CD1c-positive myeloid dendritic cell (primary cell): ENCODE data around the gene BEND3.
"Not testable (repeated sequence)": the region's sequence is repeated elsewhere in the genome, so short reads cannot be mapped to it uniquely, and the experiment has no call there.

ENCODE experiments used
- DNase-seq: peaks from one replicate; pipeline ENCODE4 v3.0.0-alpha.2; 2016; ENCODE audit errors: extremely low spot score

The BEND3 gene

GRCh38 chr6:107121266-107121665 lies 6.0 kb upstream of the BEND3 start:
- no peak for DNase-seq

GRCh38 chr6:107120404-107120803 lies 5.1 kb upstream of the BEND3 start:
- DNase-seq = no peak

GRCh38 chr6:107118976-107119375 lies 3.7 kb upstream of the BEND3 start:
- no peak for DNase-seq

DNA sequence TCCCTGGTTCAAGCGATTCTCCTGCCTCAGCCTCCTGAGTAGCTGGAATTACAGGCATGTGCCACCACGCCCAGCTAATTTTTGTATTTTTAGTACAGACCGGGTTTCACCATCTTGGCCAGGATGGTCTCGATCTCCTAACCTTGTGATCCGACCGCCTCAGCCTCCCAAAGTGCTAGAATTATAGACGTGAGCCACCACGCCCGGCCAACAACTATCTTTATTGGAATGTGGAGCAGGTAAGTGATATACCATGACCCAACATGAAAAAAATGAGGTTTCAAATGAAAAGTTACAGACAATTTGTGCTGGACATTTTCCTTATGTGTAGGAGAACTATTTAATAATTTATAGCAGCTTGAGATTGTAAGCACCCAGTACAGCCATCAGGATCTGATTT lies 3.2 kb upstream of the BEND3 start:
- DNase-seq = not testable (repeated sequence)

- DNase-seq = no peak
These were observed 1.6 kb upstream of the BEND3 start for GRCh38 chr6:107116931-107117330.

GRCh38 chr6:107116328-107116892 lies 1.1 kb upstream of the BEND3 start:
- DNase-seq = peak; percentile 64

- peak; percentile 11 for DNase-seq
These were observed 496 bp upstream of the BEND3 start for GRCh38 chr6:107115695-107116327.

- DNase-seq = peak; percentile 89
These were observed 946 bp downstream of the BEND3 start for GRCh38 chr6:107114213-107114925.

GRCh38 chr6:107110200-107110599 lies 5.1 kb downstream of the BEND3 start:
- DNase-seq = peak; percentile 56

DNA sequence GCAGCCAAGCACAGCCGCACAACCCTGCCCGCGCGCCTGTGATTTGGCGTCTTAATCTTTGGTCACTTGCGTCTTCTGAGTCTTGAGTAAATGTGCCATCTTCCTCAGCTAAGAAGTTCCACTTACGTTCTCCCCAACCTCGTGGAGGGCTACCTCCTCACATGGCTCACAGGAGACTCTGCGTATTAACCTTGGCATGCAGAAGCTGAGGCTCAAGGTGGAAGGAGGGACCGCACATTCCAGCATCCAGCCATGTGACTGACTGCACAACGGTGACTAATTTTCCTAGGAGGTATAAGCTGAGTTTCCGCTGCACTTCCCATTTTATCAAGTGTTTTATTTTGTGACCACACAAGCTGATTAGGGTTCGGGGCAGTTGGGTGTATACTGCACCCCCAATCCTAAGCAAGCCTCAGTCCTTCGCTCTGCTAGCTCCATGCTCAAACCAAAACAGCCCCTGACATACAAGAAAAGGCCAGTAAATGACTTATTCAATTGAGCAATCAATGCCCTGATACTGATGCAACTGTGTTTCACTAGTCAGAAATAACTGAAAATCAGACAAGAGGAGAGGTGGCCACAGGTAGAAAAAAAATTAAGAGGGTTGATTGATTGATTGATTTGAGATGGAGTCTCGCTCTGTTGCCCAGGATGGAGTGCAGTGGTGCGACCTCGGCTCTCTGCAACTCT lies 7.0 kb downstream of the BEND3 start:
- peak; percentile 18 for DNase-seq

GRCh38 chr6:107107791-107108190 lies 7.5 kb downstream of the BEND3 start:
- no peak for DNase-seq

- DNase-seq = no peak
These were observed 9.2 kb downstream of the BEND3 start for GRCh38 chr6:107106165-107106564.

DNA sequence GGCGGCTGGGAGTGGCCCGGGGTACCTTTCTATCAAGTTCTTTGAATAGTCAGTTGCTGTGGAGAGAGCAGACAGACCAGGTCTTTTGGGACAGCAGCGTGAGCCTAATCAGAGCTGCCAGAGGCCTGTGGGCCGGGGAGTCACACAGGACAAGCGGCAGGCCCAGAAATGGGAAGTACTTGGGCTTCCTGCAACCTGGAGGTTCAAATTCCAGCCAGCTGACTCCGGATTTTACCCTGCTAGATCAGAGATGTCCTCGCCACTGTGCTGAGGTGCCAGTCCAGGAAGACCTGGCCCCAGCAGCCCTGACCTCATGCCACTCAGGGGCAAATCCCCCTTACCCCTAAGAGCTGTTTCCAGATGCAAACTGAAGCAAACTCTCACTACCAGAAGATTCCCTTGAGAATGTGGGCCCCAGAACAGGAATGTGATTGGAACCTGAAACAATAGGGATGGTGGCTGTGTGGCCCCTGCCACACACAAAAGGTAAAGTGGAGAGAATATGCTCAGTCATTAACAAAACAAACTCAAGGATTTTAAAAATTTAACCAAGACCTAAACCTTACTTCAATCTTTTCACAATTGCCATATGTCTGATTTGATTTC lies 9.7 kb downstream of the BEND3 start:
- DNase-seq = peak; percentile 26

GRCh38 chr6:107103082-107103481 lies 12.2 kb downstream of the BEND3 start:
- DNase-seq = no peak

- DNase-seq = no peak
These were observed 12.9 kb downstream of the BEND3 start for GRCh38 chr6:107102414-107102805.

- DNase-seq = no peak
These were observed 13.5 kb downstream of the BEND3 start for GRCh38 chr6:107101686-107102413.

- no peak for DNase-seq
These were observed 14.1 kb downstream of the BEND3 start for GRCh38 chr6:107101211-107101610.

- DNase-seq = no peak
These were observed 16.6 kb downstream of the BEND3 start for GRCh38 chr6:107098436-107099307.

GRCh38 chr6:107084459-107084858 lies 30.9 kb downstream of the BEND3 start:
- not testable (repeated sequence) for DNase-seq

DNA sequence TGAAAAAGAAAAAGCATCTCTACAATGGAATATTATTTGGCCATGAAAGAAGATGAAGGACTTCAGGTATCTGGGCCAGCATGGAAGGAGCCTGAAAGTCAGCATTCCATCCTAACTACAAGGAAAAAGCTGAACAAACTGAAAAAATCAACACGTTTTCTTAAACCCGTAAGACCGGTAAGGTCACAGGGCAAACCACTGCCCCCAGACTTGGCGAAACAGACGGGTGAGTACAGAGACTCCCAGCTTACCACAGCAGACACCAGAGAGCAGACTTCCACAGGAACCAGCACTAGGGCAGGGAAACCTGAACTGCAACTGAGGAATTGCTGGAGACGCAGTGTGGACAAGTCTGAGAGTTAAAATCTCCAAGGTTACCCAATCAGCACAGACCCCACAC lies 31.4 kb downstream of the BEND3 start:
- DNase-seq = no peak
